Caco-2 (cell line): ENCODE data around the gene CMTM4. TPM values are rescaled to one million over a fixed set of nuclear protein-coding genes. Genes with fewer than 3 reads are reported as not detected.

Experiments
- BruUV-seq: library from RNA; stranded (reverse); fragments of 400-500 nt; replicated peaks from 2 replicates; lab custom pipeline; 2021; lab: Mats Ljungman, UMichigan
- CTCF ChIA-PET: fragments of 300-600 bp; sonication (Branson Sonifier 250); formaldehyde crosslinking; loops from one replicate; lab custom pipeline; 2022; ENCODE audit warnings: antibody characterized with exemption; lab: Charles Lee
- POLR2A ChIA-PET: fragments of 300-600 bp; sonication (Branson Sonifier 250); formaldehyde crosslinking; loops from one replicate; lab custom pipeline; 2022; ENCODE audit warnings: antibody characterized with exemption; lab: Charles Lee
- DNase-seq, 2 experiments: peaks; one replicate each; pipeline versions ENCODE4 v3.0.0 to v3.0.0-alpha.2; 2020 to 2022
- H3K27me3 ChIP-seq: replicated peaks from 2 replicates; pipeline ENCODE4 v1.6.0; 2011; ENCODE audit warnings: low read length; ENCODE audit not compliant: control insufficient read depth, insufficient read depth
- H3K36me3 ChIP-seq: 2 replicates; pipeline ENCODE4 v1.5.1; 2011; ENCODE audit warnings: low read length; ENCODE audit not compliant: control insufficient read depth, insufficient read depth
- H3K4me1 ChIP-seq: fragments of 250-450 bp; sonication (Bioruptor Pico); 2 replicates; pipeline ENCODE4 v1.5.1; 2020; ENCODE audit warnings: mild to moderate bottlenecking
- H3K4me3 ChIP-seq: 2 replicates; pipeline ENCODE4 v1.5.1; 2011; ENCODE audit warnings: low read depth, mild to moderate bottlenecking, control low read depth, low read length
- H3K9me3 ChIP-seq: fragments of 250-450 bp; sonication (Bioruptor Pico); 2 replicates; pipeline ENCODE4 v1.5.1; 2020; ENCODE audit warnings: mild to moderate bottlenecking, moderate library complexity
- H3K27ac Mint-ChIP-seq: one replicate; pipeline ENCODE4 v1.8.0; 2022; ENCODE audit warnings: mixed read lengths; ENCODE audit not compliant: unreplicated experiment
- H3K27me3 Mint-ChIP-seq: one replicate; pipeline ENCODE4 v1.8.0; 2022; ENCODE audit warnings: mixed read lengths; ENCODE audit not compliant: insufficient read depth, unreplicated experiment
- H3K36me3 Mint-ChIP-seq: one replicate; pipeline ENCODE4 v1.8.0; 2022; ENCODE audit warnings: mild to moderate bottlenecking, mixed read lengths; ENCODE audit not compliant: insufficient read depth, unreplicated experiment
- H3K4me1 Mint-ChIP-seq: one replicate; pipeline ENCODE4 v1.8.0; 2022; ENCODE audit warnings: low read depth, mixed read lengths; ENCODE audit not compliant: unreplicated experiment
- H3K4me3 Mint-ChIP-seq: one replicate; pipeline ENCODE4 v1.8.0; 2022; ENCODE audit warnings: mild to moderate bottlenecking, moderate library complexity, mixed read lengths; ENCODE audit not compliant: unreplicated experiment
- H3K9me3 Mint-ChIP-seq: one replicate; pipeline ENCODE4 v1.8.0; 2022; ENCODE audit warnings: mixed read lengths; ENCODE audit not compliant: unreplicated experiment
- intact Hi-C: fragments of 100-400 bp; cut with micrococcal nuclease; formaldehyde crosslinking; loops from one replicate; pipeline ENCODE4 v1.10.0; 2022; ENCODE audit not compliant: unreplicated experiment
- total RNA-seq: library from RNA; stranded (reverse); gene quantifications from 2 replicates; pipeline ENCODE4 v1.2.3, GENCODE V29; 2022
- TF ChIP-seq, protein P1 (sequence below), 2 experiments: fragments of 200-600 bp in 1 of 2; IDR thresholded peaks; 1 replicate in 1 of 2; 2 replicates in 1 of 2; pipeline versions ENCODE4 v1.5.1 to v1.8.0; 2011 to 2022; ENCODE audit warnings: antibody characterized with exemption in 1 of 2, control low read depth in 1 of 2, inconsistent platforms in 1 of 2, low read depth in 1 of 2, low read length in 1 of 2, mild to moderate bottlenecking in 1 of 2, moderate library complexity in 1 of 2; ENCODE audit not compliant: insufficient read depth in 1 of 2, severe bottlenecking in 1 of 2, unreplicated experiment in 1 of 2

Gene CMTM4
- total RNA-seq, 1 experiment from 2014 or later = 108 TPM

DNA sequence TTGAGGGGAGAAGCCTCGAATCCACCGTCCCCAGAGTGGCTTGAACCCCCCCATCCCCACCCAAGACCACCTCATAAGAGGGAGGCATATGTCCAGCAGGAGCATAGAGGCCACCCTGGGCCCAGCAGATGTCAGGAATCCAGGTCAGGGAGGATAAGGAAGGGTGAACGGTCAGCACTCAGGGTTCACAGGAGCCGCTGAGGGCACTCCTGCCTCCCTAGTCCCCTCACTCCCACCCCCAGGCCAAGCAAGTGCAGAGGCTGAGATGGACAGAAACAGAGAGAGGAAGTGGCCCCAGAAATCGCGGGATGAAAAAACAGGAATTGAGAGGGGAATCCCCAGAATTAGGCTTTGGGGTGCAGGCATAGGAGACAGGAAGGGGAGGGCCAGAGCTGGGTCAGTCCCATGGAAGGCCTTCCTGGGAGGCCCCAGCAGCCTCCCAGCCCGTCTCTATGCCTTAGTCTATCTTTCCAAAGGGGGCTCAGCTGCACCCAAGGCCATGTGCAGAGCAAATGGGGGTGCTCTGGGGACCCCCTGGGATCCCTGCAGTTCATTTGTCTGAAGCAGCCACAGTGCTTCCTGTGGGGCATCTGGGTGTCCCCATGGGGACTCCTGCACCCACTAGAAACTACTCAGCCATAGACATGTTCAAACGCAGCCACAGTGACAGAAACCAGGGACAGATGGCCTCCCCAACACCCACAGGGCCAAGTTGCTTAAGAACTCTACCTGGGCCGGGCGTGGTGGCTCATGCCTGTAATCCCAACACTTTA lies 90.4 kb downstream of the CMTM4 start:
- intact Hi-C loops = loop anchor here (5.0 kb wide), 3 partner anchors 111 to 199 kb away; partner anchors contain the start of gene DYNC1LI2
- peaks cover 58% of the 10 kb centered on the region for H3K36me3 Mint-ChIP-seq
- Histone ChIP-seq H3K36me3 (peaks cover 2% of the 10 kb centered on the region; the same call in 1 of the 2 replicates), H3K27me3 (no peaks in the 10 kb centered on the region), H3K4me3 (no peak overlapping the region), H3K9me3 (peaks cover 1% of the 10 kb centered on the region; the same call in 1 of the 2 replicates), H3K4me1 (peaks cover 31% of the 10 kb centered on the region)
- H3K9me3 Mint-ChIP-seq = no peaks in the 10 kb centered on the region
- CTCF ChIA-PET = interaction anchor here (1.2 kb wide), 1 partner anchor 89 kb away, joined by 3 read pairs; no protein-coding TSS in a partner anchor
- BruUV-seq = TSS peak; percentile 37
- no peak overlapping the region for H3K27ac Mint-ChIP-seq
- H3K27me3 Mint-ChIP-seq = no peaks in the 10 kb centered on the region
- TF ChIP-seq, protein P1, sequence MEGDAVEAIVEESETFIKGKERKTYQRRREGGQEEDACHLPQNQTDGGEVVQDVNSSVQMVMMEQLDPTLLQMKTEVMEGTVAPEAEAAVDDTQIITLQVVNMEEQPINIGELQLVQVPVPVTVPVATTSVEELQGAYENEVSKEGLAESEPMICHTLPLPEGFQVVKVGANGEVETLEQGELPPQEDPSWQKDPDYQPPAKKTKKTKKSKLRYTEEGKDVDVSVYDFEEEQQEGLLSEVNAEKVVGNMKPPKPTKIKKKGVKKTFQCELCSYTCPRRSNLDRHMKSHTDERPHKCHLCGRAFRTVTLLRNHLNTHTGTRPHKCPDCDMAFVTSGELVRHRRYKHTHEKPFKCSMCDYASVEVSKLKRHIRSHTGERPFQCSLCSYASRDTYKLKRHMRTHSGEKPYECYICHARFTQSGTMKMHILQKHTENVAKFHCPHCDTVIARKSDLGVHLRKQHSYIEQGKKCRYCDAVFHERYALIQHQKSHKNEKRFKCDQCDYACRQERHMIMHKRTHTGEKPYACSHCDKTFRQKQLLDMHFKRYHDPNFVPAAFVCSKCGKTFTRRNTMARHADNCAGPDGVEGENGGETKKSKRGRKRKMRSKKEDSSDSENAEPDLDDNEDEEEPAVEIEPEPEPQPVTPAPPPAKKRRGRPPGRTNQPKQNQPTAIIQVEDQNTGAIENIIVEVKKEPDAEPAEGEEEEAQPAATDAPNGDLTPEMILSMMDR (IDR thresholded peaks at IDR 0.05; ENCODE audit: insufficient read depth in 1 of 2, low read depth in 1 of 2, low read length in 1 of 2, severe bottlenecking in 1 of 2, unreplicated experiment in 1 of 2) = no peak
- peak overlapping the region; percentile 82 for H3K4me3 Mint-ChIP-seq
- H3K4me1 Mint-ChIP-seq = peaks cover 32% of the 10 kb centered on the region
- DNase-seq = no peak
- POLR2A ChIA-PET = no interaction called here

DNA sequence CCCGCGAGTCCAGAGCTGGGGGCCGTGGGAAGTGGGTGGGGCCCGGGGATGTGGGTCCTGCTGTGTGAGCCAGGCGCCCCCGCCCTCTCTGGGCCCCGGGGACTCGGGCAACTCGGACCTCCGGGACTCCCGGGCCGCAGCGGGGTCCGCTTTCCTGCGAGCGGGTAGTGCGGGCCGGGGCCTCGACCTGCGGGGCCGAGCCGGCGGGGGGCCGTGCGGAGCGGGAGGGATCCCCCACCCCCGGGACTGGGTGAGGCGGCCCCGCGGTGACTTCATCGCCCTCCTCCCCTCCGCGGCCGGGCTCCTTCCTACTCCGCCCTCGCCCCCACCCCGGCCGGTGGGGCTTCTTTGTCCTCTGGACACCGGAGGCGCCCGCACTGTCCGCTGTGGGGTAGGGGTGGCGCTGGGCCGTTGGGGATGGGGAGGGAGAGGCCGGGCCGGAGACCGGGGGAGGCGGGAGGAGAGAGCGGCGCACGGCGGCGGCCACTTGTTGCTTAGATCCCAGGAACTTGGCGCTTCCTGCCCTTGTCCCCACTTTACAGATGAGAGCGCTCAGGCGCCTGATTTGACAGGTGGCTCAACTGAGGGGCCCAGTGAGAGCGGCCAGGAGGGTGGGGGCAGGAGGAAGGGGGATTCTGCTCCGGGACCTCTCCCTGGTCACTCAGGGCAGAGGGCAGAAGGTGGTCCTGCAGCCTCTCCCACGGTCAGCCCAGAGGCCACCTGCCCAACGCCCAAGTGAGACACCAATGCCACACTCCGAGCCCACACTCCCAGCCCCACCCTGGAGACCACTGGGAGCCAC lies 91.2 kb downstream of the CMTM4 start:
- TF ChIP-seq, protein P1 (IDR thresholded peaks at IDR 0.05; ENCODE audit: insufficient read depth in 1 of 2, low read depth in 1 of 2, low read length in 1 of 2, severe bottlenecking in 1 of 2, unreplicated experiment in 1 of 2) = no peak
- H3K36me3 Mint-ChIP-seq = peaks cover 51% of the 10 kb centered on the region
- peaks cover 30% of the 10 kb centered on the region for H3K4me1 Mint-ChIP-seq
- peaks cover 1% of the 10 kb centered on the region; the same call in 1 of the 2 replicates for H3K36me3 ChIP-seq
- POLR2A ChIA-PET = no interaction called here
- no peaks in the 10 kb centered on the region for H3K27me3 ChIP-seq
- intact Hi-C loops = loop anchor here (5.0 kb wide), 3 partner anchors 112 to 198 kb away; partner anchors contain the start of gene DYNC1LI2
- no peak overlapping the region for H3K27ac Mint-ChIP-seq
- H3K4me3 ChIP-seq = peak overlapping the region; percentile 74
- peaks cover 5% of the 10 kb centered on the region; the same call in 1 of the 2 replicates for H3K9me3 ChIP-seq
- peak; percentile 64 to 66 for DNase-seq
- BruUV-seq = no TSS peak
- CTCF ChIA-PET = interaction anchor here (1.9 kb wide), 1 partner anchor 199 kb away, joined by 9 read pairs; no protein-coding TSS in a partner anchor
- no peaks in the 10 kb centered on the region for H3K27me3 Mint-ChIP-seq
- H3K4me3 Mint-ChIP-seq = peak overlapping the region; percentile 82
- no peaks in the 10 kb centered on the region for H3K9me3 Mint-ChIP-seq
- peaks cover 31% of the 10 kb centered on the region for H3K4me1 ChIP-seq
